IPS-20b (cell line): Measurements from ENCODE around the gene ODF2.
"Not testable (repeated sequence)": the region's sequence is repeated elsewhere in the genome, so short reads cannot be mapped to it uniquely, and the experiment has no call there.

Experiments used
- H3K27ac ChIP-seq: one replicate; pipeline ENCODE4 v1.5.1; 2013; ENCODE audit warnings: low read length
- H3K27me3 ChIP-seq: 2 replicates; pipeline ENCODE4 v1.6.1; 2013; ENCODE audit warnings: mild to moderate bottlenecking, low read length, inconsistent platforms; ENCODE audit not compliant: insufficient read depth
- H3K36me3 ChIP-seq: 2 replicates; pipeline ENCODE4 v1.6.1; 2013; ENCODE audit warnings: low read depth, mild to moderate bottlenecking, inconsistent platforms, low read length, moderate library complexity; ENCODE audit not compliant: insufficient read depth
- H3K4me1 ChIP-seq: 2 replicates; pipeline ENCODE4 v1.6.1; 2013; ENCODE audit warnings: mild to moderate bottlenecking, control low read depth, inconsistent platforms, low read length, moderate library complexity; ENCODE audit not compliant: insufficient read depth
- H3K4me3 ChIP-seq: 2 replicates; pipeline ENCODE4 v1.5.1; 2013; ENCODE audit warnings: mild to moderate bottlenecking, low read length, inconsistent platforms
- H3K9ac ChIP-seq: 2 replicates; pipeline ENCODE4 v1.6.1; 2013; ENCODE audit warnings: low read depth, mild to moderate bottlenecking, inconsistent platforms, low read length, moderate library complexity
- H3K9me3 ChIP-seq: 2 replicates; pipeline ENCODE4 v1.6.1; 2013; ENCODE audit warnings: mild to moderate bottlenecking, low read depth, low read length, inconsistent platforms; ENCODE audit not compliant: insufficient read depth

The ODF2 gene

GRCh38 chr9:128429513-128430086 is 26.2 kb upstream of the ODF2 start:
- Histone ChIP-seq H3K4me1 (no peaks in the 10 kb centered on the region), H3K9me3 (no peaks in the 10 kb centered on the region), H3K9ac (no peak overlapping the region), H3K27ac (no peak overlapping the region), H3K27me3 (no peaks in the 10 kb centered on the region), H3K4me3 (no peak overlapping the region), H3K36me3 (no peaks in the 10 kb centered on the region)

DNA sequence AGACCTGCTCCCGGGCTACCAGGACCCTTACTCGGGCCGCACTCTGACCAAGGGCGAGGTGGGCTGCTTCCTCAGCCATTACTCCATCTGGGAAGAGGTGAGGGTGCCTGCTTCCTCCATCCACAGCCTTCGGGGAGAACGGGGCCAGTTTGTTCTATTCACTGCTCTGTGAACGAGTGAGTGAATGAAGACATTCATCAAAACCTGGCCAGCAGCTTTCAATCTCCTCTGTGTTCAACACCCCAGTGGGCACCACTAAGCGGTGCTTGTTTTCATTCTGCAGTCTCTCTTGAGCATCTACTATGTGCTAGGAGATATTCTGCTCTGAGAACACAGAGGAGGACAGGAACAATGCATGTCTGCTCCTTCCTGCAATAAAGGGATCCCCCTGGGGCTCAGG is 24.6 kb upstream of the ODF2 start:
- Histone ChIP-seq H3K4me1 (no peaks in the 10 kb centered on the region), H3K9ac (no peak overlapping the region), H3K27me3 (no peaks in the 10 kb centered on the region), H3K9me3 (no peaks in the 10 kb centered on the region), H3K36me3 (no peaks in the 10 kb centered on the region), H3K27ac (no peak overlapping the region), H3K4me3 (no peak overlapping the region)

- no peak overlapping the region for H3K4me3 ChIP-seq
- no peaks in the 10 kb centered on the region for H3K9me3 ChIP-seq
- no peaks in the 10 kb centered on the region for H3K4me1 ChIP-seq
- no peaks in the 10 kb centered on the region for H3K36me3 ChIP-seq
- H3K9ac ChIP-seq = no peak overlapping the region
- no peak overlapping the region for H3K27ac ChIP-seq
- no peaks in the 10 kb centered on the region for H3K27me3 ChIP-seq
These were observed 21.5 kb upstream of the ODF2 start for GRCh38 chr9:128434340-128434739.

GRCh38 chr9:128435611-128436010 is 20.2 kb upstream of the ODF2 start:
- Histone ChIP-seq H3K9ac (no peak overlapping the region), H3K9me3 (no peaks in the 10 kb centered on the region), H3K4me1 (no peaks in the 10 kb centered on the region), H3K36me3 (no peaks in the 10 kb centered on the region), H3K27me3 (no peaks in the 10 kb centered on the region), H3K27ac (no peak overlapping the region), H3K4me3 (no peak overlapping the region)

DNA sequence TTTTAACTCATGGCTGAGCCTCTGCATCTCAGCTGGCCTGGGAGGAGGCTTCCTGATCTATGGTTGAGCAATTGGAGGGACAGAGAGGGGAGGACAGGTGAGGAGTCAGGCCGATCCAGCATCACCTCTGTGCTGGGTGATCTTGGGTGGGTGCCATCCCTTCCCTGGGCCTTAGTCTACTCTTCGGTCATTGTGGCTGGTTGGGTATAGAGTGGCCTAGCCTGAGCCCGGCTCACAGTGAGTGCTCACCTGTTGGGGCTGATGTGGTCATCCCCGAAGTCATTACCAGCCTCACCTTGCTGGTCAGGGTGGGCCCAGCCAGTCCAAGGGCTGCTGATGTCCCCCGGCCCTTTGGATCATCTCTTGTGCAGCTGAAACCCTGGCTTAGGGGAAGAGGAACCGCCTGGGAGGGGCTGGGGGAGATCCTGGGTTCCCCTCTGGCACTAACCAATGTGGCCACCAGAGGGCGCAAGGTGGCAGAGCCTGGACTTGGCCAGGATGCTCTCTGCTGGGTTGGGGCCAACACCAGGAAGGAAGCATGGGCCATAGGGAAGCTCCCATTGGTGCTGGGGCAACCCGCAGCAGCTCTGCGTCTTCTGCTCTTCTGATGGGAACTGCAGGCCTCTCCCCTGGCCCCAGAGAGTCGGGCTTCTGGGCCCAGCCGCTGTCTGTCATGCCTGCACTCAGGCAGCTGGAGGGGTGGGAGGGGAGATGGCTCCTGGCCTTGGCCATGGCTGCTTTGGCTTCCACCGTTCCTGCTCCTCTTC is 17.3 kb upstream of the ODF2 start:
- peaks cover 5% of the 10 kb centered on the region; the same call in 1 of the 2 replicates for H3K27me3 ChIP-seq
- no peaks in the 10 kb centered on the region for H3K36me3 ChIP-seq
- H3K9ac ChIP-seq = no peak overlapping the region
- no peak overlapping the region for H3K27ac ChIP-seq
- H3K9me3 ChIP-seq = no peaks in the 10 kb centered on the region
- H3K4me1 ChIP-seq = no peaks in the 10 kb centered on the region
- no peak overlapping the region for H3K4me3 ChIP-seq

- peaks cover 5% of the 10 kb centered on the region; the same call in 1 of the 2 replicates for H3K27me3 ChIP-seq
- H3K27ac ChIP-seq = no peak overlapping the region
- no peak overlapping the region for H3K9ac ChIP-seq
- H3K4me1 ChIP-seq = no peaks in the 10 kb centered on the region
- H3K36me3 ChIP-seq = no peaks in the 10 kb centered on the region
- H3K4me3 ChIP-seq = no peak overlapping the region
- no peaks in the 10 kb centered on the region for H3K9me3 ChIP-seq
These were observed 16.5 kb upstream of the ODF2 start for GRCh38 chr9:128439273-128439672.

- H3K27me3 ChIP-seq = peaks cover 13% of the 10 kb centered on the region
- H3K9ac ChIP-seq = no peak overlapping the region
- H3K9me3 ChIP-seq = no peaks in the 10 kb centered on the region
- no peak overlapping the region for H3K27ac ChIP-seq
- no peak overlapping the region for H3K4me3 ChIP-seq
- H3K4me1 ChIP-seq = no peaks in the 10 kb centered on the region
- no peaks in the 10 kb centered on the region for H3K36me3 ChIP-seq
These were observed 13.7 kb upstream of the ODF2 start for GRCh38 chr9:128442150-128442549.

DNA sequence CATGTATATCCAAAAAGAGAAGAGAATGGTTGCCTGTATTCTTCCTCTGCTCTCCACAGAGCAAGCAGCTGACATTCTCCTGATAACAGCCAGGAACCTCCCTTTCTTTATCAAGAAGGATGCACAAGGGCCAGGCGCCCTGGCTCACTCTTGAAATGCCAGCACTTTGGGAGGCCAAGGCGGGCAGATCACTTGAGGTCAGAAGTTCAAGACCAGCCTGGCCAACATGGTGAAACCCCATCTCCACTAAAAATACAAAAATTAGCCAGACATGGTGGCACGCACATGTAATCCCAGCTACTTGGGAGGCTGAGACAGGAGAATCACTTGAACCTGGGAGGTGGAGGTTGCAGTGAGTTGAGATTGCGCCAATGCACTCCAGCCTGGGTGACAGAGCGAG is 9.3 kb upstream of the ODF2 start:
- not testable (repeated sequence) for H3K27ac ChIP-seq, H3K36me3 ChIP-seq, H3K9me3 ChIP-seq, H3K4me1 ChIP-seq, H3K4me3 ChIP-seq, H3K9ac ChIP-seq
- H3K27me3 ChIP-seq = peaks cover 30% of the 10 kb centered on the region

GRCh38 chr9:128448746-128449145 is 7.1 kb upstream of the ODF2 start:
- Histone ChIP-seq H3K4me1 (no peaks in the 10 kb centered on the region), H3K36me3 (no peaks in the 10 kb centered on the region), H3K27me3 (peaks cover 45% of the 10 kb centered on the region), H3K4me3 (no peak overlapping the region), H3K9me3 (no peaks in the 10 kb centered on the region), H3K27ac (no peak overlapping the region), H3K9ac (no peak overlapping the region)

GRCh38 chr9:128454991-128455390 is 815 bp upstream of the ODF2 start:
- Histone ChIP-seq H3K27me3 (peaks cover 84% of the 10 kb centered on the region), H3K9ac (no peak overlapping the region), H3K9me3 (no peaks in the 10 kb centered on the region), H3K27ac (no peak overlapping the region), H3K36me3 (peaks cover 2% of the 10 kb centered on the region; the same call in 1 of the 2 replicates), H3K4me1 (peaks cover 3% of the 10 kb centered on the region; the same call in 1 of the 2 replicates), H3K4me3 (no peak overlapping the region)

DNA sequence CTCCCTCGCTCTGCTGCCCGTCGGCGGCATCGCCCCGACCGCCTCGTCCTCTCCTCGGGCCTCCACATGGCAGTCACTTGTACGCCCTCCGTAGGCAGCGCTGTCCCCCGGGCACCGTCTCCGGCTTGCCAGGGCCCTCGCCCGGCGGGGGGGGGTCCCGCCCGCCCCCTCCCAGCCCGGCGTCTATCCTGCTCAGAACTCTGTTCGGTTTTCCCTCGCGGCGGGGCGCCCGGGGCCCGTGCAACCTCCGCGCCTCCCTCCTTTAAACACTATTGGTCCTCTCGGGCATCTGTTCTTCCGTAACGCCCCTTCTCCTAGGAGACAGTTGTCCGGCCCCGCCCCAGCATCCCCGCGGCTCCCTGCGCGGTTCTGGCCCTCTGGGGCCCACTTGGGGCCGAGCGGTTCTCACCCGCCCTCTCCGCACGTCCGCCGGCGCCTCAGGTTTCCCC is 831 bp downstream of the ODF2 start:
- Histone ChIP-seq H3K9me3 (no peaks in the 10 kb centered on the region), H3K36me3 (peaks cover 13% of the 10 kb centered on the region), H3K4me3 (peak overlapping the region; percentile 77), H3K4me1 (peaks cover 3% of the 10 kb centered on the region; the same call in 1 of the 2 replicates), H3K27ac (no peak overlapping the region), H3K27me3 (peaks cover 88% of the 10 kb centered on the region), H3K9ac (peak overlapping the region; percentile 51; the same call in 1 of the 2 replicates)

DNA sequence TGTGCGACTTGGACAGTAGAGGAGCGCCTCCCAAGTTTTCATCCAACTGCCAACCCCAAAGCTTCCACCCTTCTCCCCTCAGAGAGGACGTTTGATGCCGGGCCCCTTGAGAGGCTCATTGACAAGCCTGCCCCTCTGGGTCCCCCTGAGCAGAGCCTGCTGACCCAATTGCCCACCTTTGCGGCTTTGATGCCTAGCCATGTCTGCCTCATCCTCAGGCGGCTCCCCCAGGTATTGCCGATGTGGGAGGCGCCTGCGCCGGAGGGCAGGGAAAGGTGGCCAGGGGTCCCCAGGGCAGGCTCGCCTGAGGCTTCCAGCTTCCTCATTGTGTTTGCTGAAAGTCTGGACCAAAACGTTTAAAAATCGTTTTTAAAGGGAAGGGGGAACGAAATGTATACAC is 1.4 kb downstream of the ODF2 start:
- peaks cover 13% of the 10 kb centered on the region for H3K36me3 ChIP-seq
- H3K9me3 ChIP-seq = no peaks in the 10 kb centered on the region
- peaks cover 3% of the 10 kb centered on the region; the same call in 1 of the 2 replicates for H3K4me1 ChIP-seq
- peak overlapping the region; percentile 77; the same call in 1 of the 2 replicates for H3K4me3 ChIP-seq
- H3K9ac ChIP-seq = no peak overlapping the region
- peaks cover 82% of the 10 kb centered on the region for H3K27me3 ChIP-seq
- H3K27ac ChIP-seq = no peak overlapping the region
